ENCODE data around the gene SMIM11.
"Not testable (repeated sequence)": the region's sequence is repeated elsewhere in the genome, so short reads cannot be mapped to it uniquely, and the experiment has no call there.

- TF ChIP-seq CTCF (conservative IDR thresholded peaks at IDR 0.05; ENCODE audit: low read depth, low read length); EZH2 (IDR thresholded peaks at IDR 0.05; ENCODE audit: borderline replicate concordance, low read depth, low read length, poor library complexity, severe bottlenecking): not testable (repeated sequence)
Observed at GRCh38 chr21:34400522-34400921, 25.2 kb downstream of the SMIM11 start.

Measured in A673 (cell line).